HG03575 (cell line): ENCODE data around the gene CLDN15.
"Not testable (repeated sequence)": the region's sequence is repeated elsewhere in the genome, so short reads cannot be mapped to it uniquely, and the experiment has no call there.

Source experiments
- ATAC-seq: cut with Tn5 transposase; IDR thresholded peaks from one replicate; pipeline ENCODE4 v1.9.1; 2021; ENCODE audit not compliant: unreplicated experiment, insufficient number of reproducible peaks, low FRiP score; ENCODE audit errors: extremely low read depth

Gene CLDN15, protein sequence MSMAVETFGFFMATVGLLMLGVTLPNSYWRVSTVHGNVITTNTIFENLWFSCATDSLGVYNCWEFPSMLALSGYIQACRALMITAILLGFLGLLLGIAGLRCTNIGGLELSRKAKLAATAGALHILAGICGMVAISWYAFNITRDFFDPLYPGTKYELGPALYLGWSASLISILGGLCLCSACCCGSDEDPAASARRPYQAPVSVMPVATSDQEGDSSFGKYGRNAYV

DNA sequence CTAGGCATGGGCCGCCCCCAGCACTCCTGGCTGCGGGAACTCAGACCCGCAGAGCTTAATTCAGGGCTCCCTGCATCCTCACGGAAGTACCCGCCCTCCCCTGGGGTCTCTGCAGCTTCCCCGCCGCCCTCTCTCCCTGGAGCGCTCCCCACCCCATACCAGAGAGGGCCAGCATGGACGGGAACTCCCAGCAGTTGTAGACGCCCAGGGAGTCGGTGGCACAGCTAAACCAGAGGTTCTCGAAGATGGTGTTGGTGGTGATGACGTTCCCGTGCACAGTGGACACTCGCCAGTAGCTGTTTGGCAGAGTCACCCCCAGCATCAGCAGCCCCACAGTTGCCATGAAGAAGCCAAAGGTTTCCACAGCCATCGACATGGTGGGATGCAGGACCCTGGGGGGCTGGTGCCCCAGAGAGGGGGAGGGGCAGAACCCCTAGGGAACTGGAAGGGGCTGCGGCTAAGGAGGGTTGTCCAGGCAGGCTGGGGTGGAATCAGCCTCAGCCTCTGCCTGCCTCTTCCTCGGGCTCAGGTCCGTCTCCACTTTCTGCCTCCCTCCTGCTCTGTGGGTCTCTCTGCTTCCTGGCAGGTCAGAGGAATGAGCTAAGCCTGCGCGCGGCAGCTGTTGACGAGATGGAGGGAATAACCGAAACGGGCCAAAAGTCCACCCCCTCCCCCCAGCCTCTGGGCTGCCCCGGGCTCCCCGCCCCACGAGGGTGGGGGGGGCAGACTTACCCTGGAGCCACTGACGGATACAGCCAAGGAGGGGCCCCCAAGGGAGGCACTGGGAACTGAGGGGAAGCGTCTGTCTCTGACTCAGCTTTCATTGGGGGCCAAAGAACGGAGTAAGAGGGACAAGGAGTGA lies at the start of gene CLDN15:
TSS of gene CLDN15 (minus strand) at position 597 of the 862 bp plus-strand sequence. CDS start at position 376, 221 bp downstream.
- ATAC-seq, result no peak

DNA sequence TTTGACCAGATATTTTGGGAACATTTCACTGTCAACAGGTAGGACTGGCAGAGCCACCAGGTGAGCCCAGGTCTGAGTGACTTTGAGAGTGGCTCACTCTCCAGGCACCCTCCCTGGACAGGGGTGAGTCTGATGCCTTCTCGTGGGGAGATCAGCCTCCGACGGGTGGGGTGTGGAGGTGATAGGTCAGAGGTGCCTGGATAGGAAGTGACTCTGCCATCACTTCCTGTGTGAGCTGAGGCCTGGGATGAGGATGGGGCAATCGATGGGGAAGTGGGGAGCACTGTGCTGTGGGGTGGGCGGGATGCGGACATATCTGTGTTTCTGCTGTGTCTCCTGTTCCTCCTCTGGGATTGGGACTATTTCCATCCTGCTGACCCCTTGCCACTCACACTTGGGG lies 49.4 kb upstream of the CLDN15 start:
- ATAC-seq, result no peak

DNA sequence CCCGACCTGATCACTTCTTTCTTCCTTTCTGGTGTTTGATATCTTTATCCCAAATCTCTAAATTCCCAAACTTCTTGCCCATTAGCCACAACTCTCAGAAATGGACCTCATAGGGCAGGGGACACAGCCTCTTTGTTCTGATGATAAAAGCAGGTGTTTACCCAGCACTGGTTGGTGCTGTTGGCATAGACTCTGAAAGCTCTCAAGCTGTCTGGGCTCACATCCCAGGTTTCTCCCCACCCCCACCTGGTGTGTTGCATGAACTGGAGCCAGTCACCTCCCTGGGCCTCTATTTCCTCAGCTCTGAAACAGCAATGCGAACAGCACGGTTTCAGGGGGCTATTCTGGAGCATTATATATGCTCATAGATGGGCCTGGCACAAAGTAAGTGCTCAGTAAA lies 48.3 kb upstream of the CLDN15 start:
- ATAC-seq, result not testable (repeated sequence)

DNA sequence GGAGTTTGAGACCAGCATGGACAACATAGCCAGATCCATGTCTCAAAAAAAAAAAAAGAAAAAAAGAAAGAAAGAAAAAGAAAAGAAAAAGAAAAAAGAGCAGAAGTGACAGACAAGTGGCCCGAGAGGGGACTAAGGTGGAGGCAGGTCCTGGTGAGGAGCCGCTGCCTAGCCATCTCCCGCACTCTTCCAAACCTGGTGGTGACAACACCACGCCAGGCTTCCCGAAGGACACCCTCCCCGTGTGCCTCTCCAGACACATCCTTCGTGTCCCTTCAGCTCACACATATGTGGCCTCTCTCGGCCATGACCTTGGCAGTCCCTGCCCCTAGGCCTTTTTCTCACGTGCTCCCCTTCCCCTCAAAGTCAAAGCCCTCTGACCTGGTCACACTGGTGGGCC lies 47.6 kb upstream of the CLDN15 start:
- no peak for ATAC-seq

DNA sequence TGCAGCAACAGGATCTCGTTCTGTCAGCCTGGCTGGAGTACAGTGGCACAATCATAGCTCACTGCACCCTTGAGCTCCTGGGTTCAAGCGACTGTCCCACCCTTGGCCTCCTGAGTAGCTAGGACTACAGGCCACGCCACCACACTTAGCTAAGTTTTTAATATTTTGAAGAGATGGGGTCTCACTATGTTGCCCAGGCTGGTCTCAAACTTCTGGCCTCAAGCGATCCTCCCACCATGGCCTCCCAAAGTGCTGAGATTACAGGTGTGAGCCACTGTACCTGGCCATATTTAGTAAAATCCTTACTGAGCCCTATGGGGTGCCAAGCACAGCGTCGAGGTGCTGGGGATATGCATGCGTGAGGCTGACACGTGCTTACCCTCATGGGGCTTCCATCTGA lies 43.3 kb upstream of the CLDN15 start:
- ATAC-seq, result not testable (repeated sequence)

DNA sequence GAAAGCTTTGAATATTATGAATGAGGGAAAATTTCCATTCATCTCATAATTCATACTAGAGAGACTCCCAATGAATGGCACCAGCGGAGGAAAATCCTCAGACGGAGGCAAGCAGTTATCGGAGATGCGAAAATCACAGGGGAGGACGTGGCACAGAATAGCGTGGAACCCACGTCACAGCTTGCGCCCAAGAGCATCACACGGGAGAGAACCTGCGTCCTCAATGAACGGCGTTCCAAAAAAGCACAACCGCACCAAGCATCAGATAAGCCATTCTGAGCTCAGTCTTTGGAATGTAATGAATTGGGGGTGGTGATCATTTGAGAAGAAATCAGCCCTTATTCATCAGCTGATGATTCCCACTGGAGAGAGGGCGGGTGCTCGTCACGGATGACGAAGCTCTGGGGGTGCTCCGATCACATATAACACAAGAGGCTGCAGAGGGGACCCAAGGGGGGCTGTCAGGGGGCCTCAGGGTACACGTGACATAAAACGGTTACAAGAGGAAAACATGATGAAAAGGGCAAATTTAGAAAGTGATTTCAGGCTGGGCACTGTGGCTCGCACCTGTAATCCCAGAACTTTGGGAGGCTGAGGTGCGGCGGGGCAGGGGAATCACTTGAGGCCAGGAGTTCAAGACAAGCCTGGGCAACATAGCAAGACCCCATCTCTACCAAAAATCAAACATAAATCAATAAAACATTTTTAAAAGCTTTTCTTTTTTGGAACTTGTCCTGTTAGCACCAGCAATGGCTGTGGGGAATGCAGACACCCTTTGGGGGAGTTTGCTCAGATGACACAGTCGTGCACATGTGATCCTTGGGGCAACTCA lies 41.1 kb upstream of the CLDN15 start:
- no peak for ATAC-seq

DNA sequence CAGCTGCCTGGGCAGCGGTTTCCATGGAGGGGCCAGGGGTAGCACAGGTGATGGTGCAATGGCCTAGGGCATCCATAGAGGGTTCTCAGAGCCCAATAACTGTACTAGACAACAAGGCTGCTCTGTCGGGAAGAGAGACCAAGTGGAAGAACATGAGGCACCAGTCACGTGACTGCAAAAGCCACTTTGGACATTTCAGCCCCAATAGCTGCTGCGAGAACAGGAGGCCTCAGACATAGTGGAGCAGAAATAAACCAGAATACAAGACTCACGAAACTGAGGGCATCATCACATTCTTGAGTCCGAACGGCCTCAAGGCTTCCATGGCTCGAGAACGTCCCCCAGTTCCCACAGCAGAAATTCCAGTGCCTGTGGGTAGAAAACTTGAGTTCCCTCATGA lies 39.6 kb upstream of the CLDN15 start:
- ATAC-seq, result no peak

DNA sequence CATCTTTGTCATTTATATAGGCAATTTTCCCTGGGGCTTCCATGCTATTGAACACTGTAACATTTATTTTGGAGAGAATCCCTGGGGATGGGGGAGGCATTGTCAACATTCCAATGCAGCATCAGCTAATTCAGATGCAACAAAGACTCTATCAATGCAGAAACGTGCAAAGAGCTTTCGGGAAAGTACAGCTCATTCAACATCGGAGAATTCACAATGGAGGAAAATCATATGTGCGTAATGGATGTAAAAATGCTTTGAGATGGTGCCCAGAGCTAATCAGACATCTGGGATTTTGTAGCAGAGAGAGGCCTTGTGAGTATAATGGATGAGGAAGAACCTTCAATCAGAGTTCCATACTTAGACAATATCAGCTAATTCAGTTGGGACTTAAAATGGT lies 35.6 kb upstream of the CLDN15 start:
- ATAC-seq, result no peak

DNA sequence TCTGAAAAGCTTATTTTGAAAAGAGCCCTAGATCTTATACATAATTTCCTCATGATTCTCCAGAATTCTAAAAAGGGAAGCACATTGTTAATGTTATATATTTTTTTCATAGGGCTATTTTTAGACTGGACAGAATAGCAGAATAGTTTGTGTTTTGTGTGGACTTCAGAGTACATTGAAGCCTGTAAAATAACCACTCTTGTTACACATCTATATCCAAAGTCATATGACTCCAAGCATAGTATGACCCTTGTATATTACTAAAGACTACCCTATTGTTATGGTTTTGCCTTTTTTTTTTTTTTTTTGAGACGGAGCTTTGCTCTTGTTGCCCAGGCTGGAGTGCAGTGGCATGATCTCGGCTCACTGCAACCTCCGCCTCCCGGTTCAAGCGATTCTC lies 33.4 kb upstream of the CLDN15 start:
- ATAC-seq, result no peak

DNA sequence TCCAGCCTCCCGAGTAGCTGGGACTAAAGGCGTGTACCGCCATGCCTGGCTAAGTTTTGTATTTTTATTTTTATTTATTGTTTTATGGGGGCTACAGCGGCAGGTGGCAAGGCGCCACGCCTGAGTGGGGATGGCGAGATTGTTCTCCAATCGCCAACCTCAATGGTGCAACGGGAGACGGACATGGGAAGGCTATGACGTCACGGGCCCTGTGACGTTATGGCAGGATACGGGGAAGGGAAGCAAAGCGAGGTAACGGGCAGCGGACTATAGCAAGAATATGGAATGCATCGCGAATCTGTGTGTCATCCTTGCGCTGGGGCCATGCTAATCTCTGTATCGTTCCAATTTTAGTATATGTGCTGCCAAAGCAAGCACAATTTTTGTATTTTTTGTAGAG lies 32.1 kb upstream of the CLDN15 start:
- ATAC-seq, result no peak

DNA sequence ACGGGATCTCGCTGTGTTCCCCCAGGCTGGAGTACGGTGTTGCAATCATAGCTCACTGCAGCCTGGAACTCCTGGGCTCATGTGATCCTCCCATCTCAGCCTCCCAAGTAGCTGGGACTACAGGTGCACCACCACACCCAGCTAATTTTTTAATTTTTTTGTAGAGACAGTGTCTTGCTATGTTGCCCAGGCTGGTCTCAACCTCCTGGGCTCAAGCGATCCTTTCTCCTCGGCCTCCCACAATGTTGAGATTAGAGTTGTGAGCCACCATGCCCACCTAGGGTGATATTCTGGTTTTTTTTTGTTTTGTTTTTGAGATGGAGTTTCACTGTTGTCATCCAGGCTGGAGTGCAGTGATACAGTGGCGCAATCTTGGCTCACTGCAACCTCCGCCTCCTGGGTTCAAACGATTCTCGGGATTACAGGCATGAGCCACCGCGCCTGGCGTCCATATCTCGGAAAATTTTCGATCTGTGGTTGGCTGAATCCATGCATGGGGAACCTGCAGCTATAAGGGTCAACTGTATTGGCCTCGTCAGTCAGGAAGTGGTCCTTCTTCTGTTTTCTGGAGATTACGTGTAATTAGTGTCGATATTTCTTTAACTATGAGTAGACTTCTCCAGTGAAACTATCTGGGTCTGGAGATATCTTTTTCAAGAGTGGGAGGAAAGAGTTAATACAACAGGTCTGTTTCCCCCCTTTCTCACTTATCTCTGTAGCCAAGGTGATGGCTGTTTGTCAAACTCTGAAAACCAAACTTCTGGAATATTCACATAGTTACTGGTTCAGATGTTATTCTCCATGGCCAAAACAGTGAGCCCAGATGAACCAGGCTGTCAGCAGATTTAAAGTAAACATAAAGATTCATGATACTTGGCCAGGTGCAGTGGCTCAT lies 28.3 kb upstream of the CLDN15 start:
- no peak for ATAC-seq

DNA sequence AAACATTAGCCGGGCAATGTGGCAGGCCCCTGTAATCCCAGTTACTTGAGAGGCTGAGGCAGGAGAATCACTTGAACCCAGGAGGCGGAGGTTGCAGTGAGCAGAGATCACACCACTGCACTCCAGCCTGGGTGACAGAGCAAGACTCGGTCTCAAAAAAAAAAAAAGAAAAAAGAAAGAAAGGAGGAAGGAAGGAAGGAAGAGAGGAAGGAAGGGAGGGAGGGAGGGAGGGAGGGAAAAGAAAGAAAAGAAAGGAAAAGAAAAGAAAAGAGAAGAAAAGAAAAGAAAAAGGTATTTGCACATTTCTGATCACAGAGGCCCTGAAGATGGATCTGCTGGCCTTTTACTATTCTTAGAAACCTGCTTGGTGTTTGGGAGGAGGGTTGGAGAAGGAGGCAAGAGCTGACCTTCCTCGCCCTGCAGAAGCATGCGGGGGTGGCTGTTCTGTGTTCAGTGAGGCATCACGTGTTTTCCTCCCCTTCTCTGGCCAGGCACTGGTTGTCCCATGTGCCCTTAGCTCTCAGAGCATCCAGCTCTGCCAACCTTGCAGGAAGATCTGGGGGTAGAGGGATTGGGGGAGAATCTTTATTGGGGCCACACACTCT lies 26.6 kb upstream of the CLDN15 start:
- not testable (repeated sequence) for ATAC-seq

DNA sequence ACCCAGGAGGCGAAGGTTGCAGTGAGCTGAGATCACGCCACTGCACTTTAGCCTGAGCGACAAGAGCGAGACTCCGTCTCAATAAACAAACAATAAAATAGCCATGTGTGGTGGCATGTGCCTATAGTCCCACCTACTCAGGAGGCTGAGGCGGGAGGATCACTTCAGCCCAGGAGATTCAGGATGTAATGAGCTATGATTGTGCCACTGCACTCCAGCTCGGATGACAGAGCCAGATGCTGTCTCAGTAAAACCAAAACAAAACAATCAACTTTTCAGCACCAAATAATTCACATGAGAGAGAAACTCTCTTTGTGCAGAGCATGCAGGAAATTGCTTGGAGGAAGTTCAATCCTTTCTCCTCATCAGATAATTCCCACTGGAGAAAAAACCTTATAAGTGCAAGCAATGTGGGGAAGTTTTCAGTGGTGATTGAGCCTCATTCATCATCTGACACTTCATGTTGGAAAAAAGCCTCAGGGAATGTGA lies 20.7 kb upstream of the CLDN15 start:
- no peak for ATAC-seq

DNA sequence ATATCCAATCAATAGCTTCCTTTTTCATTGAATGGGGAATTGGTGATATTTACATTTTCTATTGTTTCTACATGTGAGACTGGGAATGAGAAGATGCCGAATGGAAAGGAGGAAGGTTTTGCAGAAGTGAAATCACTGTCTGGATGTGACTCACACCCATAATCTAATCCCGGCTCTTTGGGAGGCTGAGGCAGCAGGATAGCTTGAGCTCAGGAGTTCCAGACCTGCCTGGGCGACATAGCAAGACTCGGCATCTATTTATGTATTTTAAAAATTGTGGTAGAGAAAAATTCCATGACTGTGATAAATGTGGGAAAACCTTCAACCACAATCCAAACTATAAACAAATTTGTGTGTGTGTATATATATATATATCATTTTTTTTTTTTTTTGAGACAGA lies 18.2 kb upstream of the CLDN15 start:
- ATAC-seq, result no peak

DNA sequence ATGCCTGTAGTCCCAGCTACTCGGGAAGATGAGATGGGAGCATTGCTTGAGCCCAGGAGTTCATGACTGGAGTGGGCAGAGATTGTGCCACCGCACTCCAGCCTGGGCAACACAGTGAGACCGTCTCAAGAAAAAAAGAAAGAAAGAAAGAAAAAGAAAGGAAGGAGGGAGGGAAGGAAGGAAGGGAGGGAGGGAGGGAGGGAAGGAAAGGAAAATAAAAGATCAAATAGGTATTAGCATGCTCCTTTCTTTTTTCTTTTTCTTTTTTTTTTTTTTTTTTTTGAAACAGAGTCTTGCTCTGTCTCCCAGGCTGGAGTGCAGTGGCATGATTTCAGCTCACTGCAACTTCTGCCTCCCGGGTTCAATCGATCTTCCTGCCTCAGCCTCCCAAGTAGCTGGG lies 15.6 kb upstream of the CLDN15 start:
- ATAC-seq, result not testable (repeated sequence)

DNA sequence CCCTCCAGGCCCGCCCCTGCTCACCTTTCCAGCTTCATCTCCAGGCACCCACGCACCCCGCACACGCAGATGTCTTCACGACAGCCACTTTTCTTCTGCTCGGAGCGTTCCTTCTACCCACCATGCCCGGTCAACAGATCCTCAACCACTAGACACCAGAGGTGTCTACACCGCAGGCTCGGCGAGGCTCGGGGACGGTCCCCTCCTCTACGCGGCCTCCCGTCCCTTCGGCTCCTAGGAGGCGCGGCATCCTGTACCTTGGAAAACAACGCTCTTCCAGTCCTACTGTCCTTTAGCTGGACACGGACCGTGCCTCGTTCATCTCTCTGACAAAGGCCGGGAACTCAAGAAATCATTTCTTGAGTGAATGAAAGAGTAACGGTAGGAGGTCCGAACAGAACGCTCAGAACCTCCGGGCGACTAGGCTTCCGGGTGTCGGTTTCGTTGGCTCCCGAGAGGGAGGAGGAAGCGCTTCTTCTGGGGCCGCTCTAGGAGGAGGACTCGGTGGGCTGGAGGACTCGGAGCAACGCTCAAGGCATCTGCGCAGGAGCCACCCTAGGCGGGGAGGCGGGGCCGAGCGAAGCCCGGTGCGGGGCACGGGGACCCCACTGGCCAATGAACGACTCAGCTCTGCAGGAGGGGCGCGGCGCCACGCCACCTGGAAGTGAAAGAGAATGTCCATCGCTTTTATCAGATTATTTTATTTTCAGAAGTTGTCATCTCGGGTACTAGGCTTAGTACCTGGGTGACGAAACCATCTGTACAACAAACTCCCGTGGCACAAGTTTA lies 14.5 kb upstream of the CLDN15 start:
- peak; percentile 53 for ATAC-seq

DNA sequence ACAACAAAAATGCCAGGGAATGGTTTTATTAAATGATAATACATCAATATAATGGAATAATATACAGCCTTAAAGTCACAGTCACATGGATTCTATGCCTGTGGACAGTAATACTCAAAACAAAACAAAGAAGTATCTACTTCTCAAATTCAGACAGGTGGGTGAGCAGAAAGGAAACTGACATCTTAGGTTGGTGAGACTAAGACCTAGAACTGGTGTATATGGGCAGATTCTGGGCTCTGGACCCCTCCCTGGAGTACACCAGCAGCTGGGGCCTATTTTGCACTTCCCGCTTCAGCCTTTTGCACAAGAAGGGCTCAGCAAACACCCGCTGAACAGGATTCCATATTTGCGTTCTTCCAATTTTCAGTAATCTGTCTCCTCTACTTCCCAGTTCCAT lies 12.7 kb upstream of the CLDN15 start:
- no peak for ATAC-seq
